NCI-H2227 (cell line): ENCODE data around the gene MDH1.
"Not testable (repeated sequence)": the region's sequence is repeated elsewhere in the genome, so short reads cannot be mapped to it uniquely, and the experiment has no call there.

Source experiments
- DNase-seq: peaks from one replicate; lab custom pipeline; 2025; ENCODE audit not compliant: unreplicated experiment; lab: John Stamatoyannopoulos, UW

MDH1 gene

GRCh38 chr2:63588385-63589147 is at the start of gene MDH1, which contains the start of gene WDPCP:
TSS of gene MDH1 (plus strand) at chr2:63588963. CDS start at chr2:63589044, 81 bp downstream.
TSS of gene WDPCP (minus strand) at chr2:63588477. CDS start at chr2:63588271, 206 bp downstream.
- peak; percentile 99 for DNase-seq

GRCh38 chr2:63539416-63540162 is 49.2 kb upstream of the MDH1 start:
- DNase-seq: no peak

GRCh38 chr2:63544017-63544627 is 44.6 kb upstream of the MDH1 start:
- no peak for DNase-seq

- DNase-seq: no peak
These were observed 43.7 kb upstream of the MDH1 start for GRCh38 chr2:63545023-63545422.

- no peak for DNase-seq
These were observed 35.7 kb upstream of the MDH1 start for GRCh38 chr2:63553049-63553448.

- no peak for DNase-seq
These were observed 33.5 kb upstream of the MDH1 start for GRCh38 chr2:63555299-63555698.

- no peak for DNase-seq
These were observed 32.8 kb upstream of the MDH1 start for GRCh38 chr2:63555931-63556330.

- DNase-seq: not testable (repeated sequence)
These were observed 30.9 kb upstream of the MDH1 start for GRCh38 chr2:63557819-63558218.

- not testable (repeated sequence) for DNase-seq
These were observed 29.8 kb upstream of the MDH1 start for GRCh38 chr2:63558922-63559321.

GRCh38 chr2:63562751-63563150 is 26.0 kb upstream of the MDH1 start:
- DNase-seq: no peak

GRCh38 chr2:63569740-63570139 is 19.0 kb upstream of the MDH1 start:
- no peak for DNase-seq

- DNase-seq: no peak
These were observed 17.5 kb upstream of the MDH1 start for GRCh38 chr2:63571291-63571690.

- DNase-seq: no peak
These were observed 16.8 kb upstream of the MDH1 start for GRCh38 chr2:63572001-63572400.

GRCh38 chr2:63573026-63573425 is 15.7 kb upstream of the MDH1 start:
- DNase-seq: not testable (repeated sequence)

- not testable (repeated sequence) for DNase-seq
These were observed 14.9 kb upstream of the MDH1 start for GRCh38 chr2:63573726-63574345.

- DNase-seq: no peak
These were observed 12.2 kb upstream of the MDH1 start for GRCh38 chr2:63576546-63576945.

GRCh38 chr2:63578767-63579166 is 10.0 kb upstream of the MDH1 start:
- DNase-seq: no peak

- no peak for DNase-seq
These were observed 8.0 kb upstream of the MDH1 start for GRCh38 chr2:63580651-63581297.

GRCh38 chr2:63581298-63581961 is 7.3 kb upstream of the MDH1 start:
- DNase-seq: no peak

GRCh38 chr2:63582873-63583272 is 5.9 kb upstream of the MDH1 start:
- DNase-seq: no peak
